Measurements from ENCODE around the gene G3BP2.
"Not testable (repeated sequence)": the region's sequence is repeated elsewhere in the genome, so short reads cannot be mapped to it uniquely, and the experiment has no call there.

Gene G3BP2

GRCh38 chr4:75683482-75684155 is 10.4 kb upstream of the G3BP2 start:
- DNase-seq = no peak

GRCh38 chr4:75679876-75680575 is 6.8 kb upstream of the G3BP2 start:
- DNase-seq = no peak

GRCh38 chr4:75678965-75679364 is 5.8 kb upstream of the G3BP2 start:
- DNase-seq = no peak

- DNase-seq = no peak
These were observed 5.3 kb upstream of the G3BP2 start for GRCh38 chr4:75678473-75678872.

GRCh38 chr4:75675004-75675531 is 1.9 kb upstream of the G3BP2 start:
- DNase-seq = peak in 2 of 3 experiments; percentile 11 to 57

GRCh38 chr4:75673959-75674328 is 733 bp upstream of the G3BP2 start:
- no peak for DNase-seq

- peak; percentile 79 to 87 (median 82) for DNase-seq
These were observed 667 bp downstream of the G3BP2 start for GRCh38 chr4:75672461-75673026.

- no peak for DNase-seq
These were observed 1.3 kb downstream of the G3BP2 start for GRCh38 chr4:75671802-75672421.

GRCh38 chr4:75668596-75668995 is 4.6 kb downstream of the G3BP2 start:
- DNase-seq = no peak

- not testable (repeated sequence) for DNase-seq
These were observed 5.6 kb downstream of the G3BP2 start for GRCh38 chr4:75667636-75668035.

- no peak for DNase-seq
These were observed 6.9 kb downstream of the G3BP2 start for GRCh38 chr4:75666299-75666698.

- DNase-seq = not testable (repeated sequence)
These were observed 8.6 kb downstream of the G3BP2 start for GRCh38 chr4:75664604-75665003.

GRCh38 chr4:75662626-75663025 is 10.6 kb downstream of the G3BP2 start:
- DNase-seq = no peak

GRCh38 chr4:75660491-75660890 is 12.7 kb downstream of the G3BP2 start:
- no peak for DNase-seq

GRCh38 chr4:75659512-75660031 is 13.6 kb downstream of the G3BP2 start:
- DNase-seq = no peak

- no peak for DNase-seq
These were observed 14.3 kb downstream of the G3BP2 start for GRCh38 chr4:75658876-75659275.

- DNase-seq = no peak
These were observed 17.6 kb downstream of the G3BP2 start for GRCh38 chr4:75655562-75655961.

- DNase-seq = no peak
These were observed 18.3 kb downstream of the G3BP2 start for GRCh38 chr4:75654905-75655304.

- peak in 1 of 3 experiments; percentile 25 for DNase-seq
These were observed 19.2 kb downstream of the G3BP2 start for GRCh38 chr4:75653845-75654503.

- no peak for DNase-seq
These were observed 29.1 kb downstream of the G3BP2 start for GRCh38 chr4:75644095-75644494.

GRCh38 chr4:75643651-75644050 is 29.6 kb downstream of the G3BP2 start:
- no peak for DNase-seq

GRCh38 chr4:75639124-75639695 is 34.0 kb downstream of the G3BP2 start:
- DNase-seq = no peak
